ENCODE data around the gene DUSP5. TPM values are rescaled to one million over a fixed set of nuclear protein-coding genes. Genes with fewer than 3 reads are reported as not detected.

The DUSP5 gene
- total RNA-seq, 2 experiments from 2014 or later, result 60.9 to 70.7 TPM

GRCh38 chr10:110483633-110484032, 14.1 kb upstream of the DUSP5 start:
- Mint-ChIP-seq H3K27me3 (peaks cover 2% of the 10 kb centered on the region), H3K4me1 (peaks cover 14% of the 10 kb centered on the region), H3K9me3 (ENCODE audit: low read depth) (no peaks in the 10 kb centered on the region), H3K36me3 (ENCODE audit: low read depth) (no peaks in the 10 kb centered on the region), H3K27ac (no peak overlapping the region), H3K4me3 (no peak overlapping the region)
- DNase-seq (no peak), ATAC-seq (no peak)
- ChIA-PET POLR2A (interaction anchor here (0.6 kb wide), 1 partner anchor 689 kb away, joined by 9 read pairs; no protein-coding TSS in a partner anchor), CTCF (interaction anchor here (0.7 to 1.3 kb wide), 4 partner anchors 13 to 173 kb away, joined by 3 to 5 read pairs (median 4); no protein-coding TSS in a partner anchor)
- intact Hi-C loops (cut with DNase I, micrococcal nuclease), result no loop called here

- peaks cover 19% of the 10 kb centered on the region for H3K4me1 Mint-ChIP-seq
- H3K36me3 Mint-ChIP-seq (ENCODE audit: low read depth), result no peaks in the 10 kb centered on the region
- H3K27me3 Mint-ChIP-seq, result peaks cover 2% of the 10 kb centered on the region
- intact Hi-C loops (cut with DNase I, micrococcal nuclease), result no loop called here
- CTCF ChIA-PET, result interaction anchor here (0.8 kb wide), 1 partner anchor 9 kb away, joined by 3 read pairs; no protein-coding TSS in a partner anchor
- DNase-seq (no peak), ATAC-seq (no peak)
- POLR2A ChIA-PET, result no interaction called here
- H3K9me3 Mint-ChIP-seq (ENCODE audit: low read depth), result no peaks in the 10 kb centered on the region
- H3K27ac Mint-ChIP-seq, result no peak overlapping the region
- H3K4me3 Mint-ChIP-seq, result no peak overlapping the region
These were observed 12.2 kb upstream of the DUSP5 start for GRCh38 chr10:110485541-110485940.

- Mint-ChIP-seq H3K9me3 (ENCODE audit: low read depth) (no peaks in the 10 kb centered on the region), H3K27ac (no peak overlapping the region), H3K4me3 (no peak overlapping the region), H3K27me3 (peaks cover 2% of the 10 kb centered on the region), H3K4me1 (peaks cover 19% of the 10 kb centered on the region), H3K36me3 (ENCODE audit: low read depth) (no peaks in the 10 kb centered on the region)
- POLR2A ChIA-PET, result no interaction called here
- no peak for ATAC-seq
- CTCF ChIA-PET, result interaction anchor here (0.5 kb wide), 1 partner anchor 16 kb away, joined by 3 read pairs; no protein-coding TSS in a partner anchor
- no peak for DNase-seq
- intact Hi-C loops (cut with DNase I, micrococcal nuclease), result no loop called here
These were observed 10.9 kb upstream of the DUSP5 start for GRCh38 chr10:110486680-110487410.

GRCh38 chr10:110487411-110488331, 10.0 kb upstream of the DUSP5 start:
- peak; percentile 53 for ATAC-seq
- Mint-ChIP-seq H3K36me3 (ENCODE audit: low read depth) (no peaks in the 10 kb centered on the region), H3K4me1 (peaks cover 19% of the 10 kb centered on the region), H3K27me3 (peaks cover 2% of the 10 kb centered on the region), H3K27ac (no peak overlapping the region), H3K4me3 (no peak overlapping the region), H3K9me3 (ENCODE audit: low read depth) (no peaks in the 10 kb centered on the region)
- DNase-seq, result no peak
- POLR2A ChIA-PET, result no interaction called here
- intact Hi-C loops (cut with DNase I, micrococcal nuclease), result no loop called here
- CTCF ChIA-PET, result interaction anchor here (0.5 kb wide), 1 partner anchor 15 kb away, joined by 3 read pairs; no protein-coding TSS in a partner anchor

- Mint-ChIP-seq H3K9me3 (ENCODE audit: low read depth) (no peaks in the 10 kb centered on the region), H3K36me3 (ENCODE audit: low read depth) (no peaks in the 10 kb centered on the region), H3K4me1 (peaks cover 19% of the 10 kb centered on the region), H3K27ac (no peak overlapping the region), H3K27me3 (peaks cover 2% of the 10 kb centered on the region), H3K4me3 (no peak overlapping the region)
- DNase-seq, result no peak
- intact Hi-C loops (cut with DNase I, micrococcal nuclease), result no loop called here
- ATAC-seq, result peak; percentile 26
- ChIA-PET CTCF (interaction anchor here (0.7 to 0.9 kb wide), 3 partner anchors 15 to 134 kb away, joined by 3 to 5 read pairs (median 4); no protein-coding TSS in a partner anchor), POLR2A (no interaction called here)
These were observed 9.4 kb upstream of the DUSP5 start for GRCh38 chr10:110488332-110488681.

- no peak for ATAC-seq
- H3K4me3 Mint-ChIP-seq, result no peak overlapping the region
- H3K9me3 Mint-ChIP-seq (ENCODE audit: low read depth), result no peaks in the 10 kb centered on the region
- H3K27ac Mint-ChIP-seq, result no peak overlapping the region
- CTCF ChIA-PET, result interaction anchor here (0.7 to 0.9 kb wide), 5 partner anchors 15 to 606 kb away, joined by 3 to 5 read pairs (median 4); no protein-coding TSS in a partner anchor
- H3K27me3 Mint-ChIP-seq, result peaks cover 2% of the 10 kb centered on the region
- intact Hi-C loops (cut with DNase I, micrococcal nuclease), result no loop called here
- peaks cover 19% of the 10 kb centered on the region for H3K4me1 Mint-ChIP-seq
- POLR2A ChIA-PET, result no interaction called here
- H3K36me3 Mint-ChIP-seq (ENCODE audit: low read depth), result peaks cover 1% of the 10 kb centered on the region
- DNase-seq, result no peak
These were observed 8.8 kb upstream of the DUSP5 start for GRCh38 chr10:110488940-110489339.

- Mint-ChIP-seq H3K27me3 (peaks cover 2% of the 10 kb centered on the region), H3K4me3 (no peak overlapping the region), H3K4me1 (peaks cover 23% of the 10 kb centered on the region), H3K36me3 (ENCODE audit: low read depth) (peaks cover 8% of the 10 kb centered on the region), H3K9me3 (ENCODE audit: low read depth) (no peaks in the 10 kb centered on the region), H3K27ac (no peak overlapping the region)
- ATAC-seq, result no peak
- POLR2A ChIA-PET, result no interaction called here
- intact Hi-C loops (cut with DNase I, micrococcal nuclease), result no loop called here
- CTCF ChIA-PET, result interaction anchor here (0.7 kb wide), 1 partner anchor 1961 kb away, joined by 3 read pairs; no protein-coding TSS in a partner anchor
- DNase-seq, result no peak
These were observed 7.1 kb upstream of the DUSP5 start for GRCh38 chr10:110490640-110491039.

- intact Hi-C loops (cut with DNase I, micrococcal nuclease), result no loop called here
- H3K4me3 Mint-ChIP-seq, result no peak overlapping the region
- CTCF ChIA-PET, result interaction anchor here (0.7 to 1.4 kb wide), 4 partner anchors 136 to 1960 kb away, joined by 3 to 5 read pairs (median 4); no protein-coding TSS in a partner anchor
- H3K27me3 Mint-ChIP-seq, result peaks cover 2% of the 10 kb centered on the region
- peaks cover 13% of the 10 kb centered on the region for H3K36me3 Mint-ChIP-seq (ENCODE audit: low read depth)
- no peaks in the 10 kb centered on the region for H3K9me3 Mint-ChIP-seq (ENCODE audit: low read depth)
- POLR2A ChIA-PET, result no interaction called here
- no peak for ATAC-seq
- no peak for DNase-seq
- H3K4me1 Mint-ChIP-seq, result peaks cover 30% of the 10 kb centered on the region
- H3K27ac Mint-ChIP-seq, result no peak overlapping the region
These were observed 6.4 kb upstream of the DUSP5 start for GRCh38 chr10:110491346-110491745.

GRCh38 chr10:110492069-110492822, 5.5 kb upstream of the DUSP5 start:
- CTCF ChIA-PET, result interaction anchor here (0.9 to 1.6 kb wide), 3 partner anchors 53 to 185 kb away, joined by 4 to 6 read pairs (median 5); no protein-coding TSS in a partner anchor
- H3K4me3 Mint-ChIP-seq, result no peak overlapping the region
- no peak overlapping the region for H3K27ac Mint-ChIP-seq
- DNase-seq, result no peak
- POLR2A ChIA-PET, result no interaction called here
- peaks cover 2% of the 10 kb centered on the region for H3K27me3 Mint-ChIP-seq
- intact Hi-C loops (cut with DNase I, micrococcal nuclease), result no loop called here
- peaks cover 15% of the 10 kb centered on the region for H3K36me3 Mint-ChIP-seq (ENCODE audit: low read depth)
- peaks cover 25% of the 10 kb centered on the region for H3K4me1 Mint-ChIP-seq
- ATAC-seq, result no peak
- no peaks in the 10 kb centered on the region for H3K9me3 Mint-ChIP-seq (ENCODE audit: low read depth)

- no peak overlapping the region for H3K27ac Mint-ChIP-seq
- CTCF ChIA-PET, result interaction anchor here (0.6 to 1.5 kb wide), 5 partner anchors 55 to 359 kb away, joined by 3 to 5 read pairs (median 3); no protein-coding TSS in a partner anchor
- H3K9me3 Mint-ChIP-seq (ENCODE audit: low read depth), result no peaks in the 10 kb centered on the region
- POLR2A ChIA-PET, result interaction anchor here (0.7 kb wide), 1 partner anchor 173 kb away, joined by 6 read pairs; no protein-coding TSS in a partner anchor
- DNase-seq, result no peak
- no peak for ATAC-seq
- intact Hi-C loops (cut with DNase I, micrococcal nuclease), result no loop called here
- H3K4me3 Mint-ChIP-seq, result no peak overlapping the region
- H3K27me3 Mint-ChIP-seq, result no peaks in the 10 kb centered on the region
- peaks cover 13% of the 10 kb centered on the region for H3K4me1 Mint-ChIP-seq
- H3K36me3 Mint-ChIP-seq (ENCODE audit: low read depth), result peaks cover 18% of the 10 kb centered on the region
These were observed 3.8 kb upstream of the DUSP5 start for GRCh38 chr10:110493832-110494426.

Data from activated CD4-positive, alpha-beta T cell treated with anti-CD3 and anti-CD28 coated beads for 36 hours (primary cell).